Effector memory CD4-positive, alpha-beta T cell (primary cell): Measurements from ENCODE around the gene CDKN2B.

Experiments used
- DNase-seq, 3 donors: peaks; one replicate each; pipeline ENCODE4 v3.0.0-alpha.2; 2020
- H3K27ac ChIP-seq: 2 replicates; pipeline ENCODE4 v1.7.0; 2013; ENCODE audit warnings: mild to moderate bottlenecking, low read length, moderate library complexity; ENCODE audit not compliant: insufficient read depth, poor library complexity, severe bottlenecking
- H3K27me3 ChIP-seq: replicated peaks from 2 replicates; pipeline ENCODE4 v1.7.0; 2013; ENCODE audit warnings: mild to moderate bottlenecking, low read length; ENCODE audit not compliant: insufficient read depth, control insufficient read depth, poor library complexity, severe bottlenecking
- H3K36me3 ChIP-seq: 2 replicates; pipeline ENCODE4 v1.7.0; 2013; ENCODE audit warnings: mild to moderate bottlenecking, low read length, moderate library complexity; ENCODE audit not compliant: control insufficient read depth, insufficient read depth
- H3K4me1 ChIP-seq: 2 replicates; pipeline ENCODE4 v1.7.0; 2013; ENCODE audit warnings: low read length, mild to moderate bottlenecking; ENCODE audit not compliant: control insufficient read depth, insufficient read depth, poor library complexity, severe bottlenecking
- H3K4me3 ChIP-seq: 2 replicates; pipeline ENCODE4 v1.7.0; 2013; ENCODE audit warnings: low read length, low read depth, mild to moderate bottlenecking; ENCODE audit not compliant: insufficient read depth, poor library complexity, severe bottlenecking
- H3K9me3 ChIP-seq: 2 replicates; pipeline ENCODE4 v1.7.0; 2013; ENCODE audit warnings: mild to moderate bottlenecking, low read length, moderate library complexity; ENCODE audit not compliant: control insufficient read depth

Gene CDKN2B

GRCh38 chr9:22047596-22047995, 38.5 kb upstream of the CDKN2B start:
- Histone ChIP-seq H3K27me3 (no peaks in the 10 kb centered on the region), H3K4me3 (no peak overlapping the region), H3K36me3 (no peaks in the 10 kb centered on the region), H3K27ac (no peak overlapping the region), H3K4me1 (peaks cover 9% of the 10 kb centered on the region), H3K9me3 (no peaks in the 10 kb centered on the region)
- DNase-seq, result no peak

DNA sequence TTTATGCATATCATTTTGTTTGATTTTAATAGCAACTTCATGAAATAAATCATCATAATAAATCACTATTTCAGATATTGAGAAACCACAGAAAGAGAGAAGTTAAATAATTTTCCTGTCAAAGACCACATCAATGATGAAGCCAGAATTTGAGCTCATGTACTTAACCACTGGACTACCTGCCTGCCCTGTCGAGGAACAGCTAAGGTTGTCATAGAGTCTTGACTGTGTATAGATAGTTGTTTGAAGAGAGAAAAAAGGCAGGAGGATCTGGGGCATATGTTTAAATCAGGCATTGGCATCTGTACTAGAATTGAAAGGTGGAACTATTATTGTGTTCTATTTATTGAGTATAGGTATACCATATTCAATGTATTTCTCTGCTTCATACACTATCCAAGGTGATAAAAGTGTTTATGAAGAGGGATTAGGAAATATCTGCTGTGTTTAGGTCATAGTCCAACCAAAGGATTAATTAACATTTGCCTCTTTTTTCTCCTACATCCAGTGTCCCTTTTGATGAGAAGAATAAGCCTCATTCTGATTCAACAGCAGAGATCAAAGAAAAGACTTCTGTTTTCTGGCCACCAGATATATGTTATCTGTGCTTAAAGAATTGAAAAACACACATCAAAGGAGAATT, 37.3 kb upstream of the CDKN2B start:
- Histone ChIP-seq H3K36me3 (no peaks in the 10 kb centered on the region), H3K27ac (no peak overlapping the region), H3K4me1 (peaks cover 11% of the 10 kb centered on the region), H3K27me3 (no peaks in the 10 kb centered on the region), H3K4me3 (no peak overlapping the region), H3K9me3 (no peaks in the 10 kb centered on the region)
- no peak for DNase-seq

DNA sequence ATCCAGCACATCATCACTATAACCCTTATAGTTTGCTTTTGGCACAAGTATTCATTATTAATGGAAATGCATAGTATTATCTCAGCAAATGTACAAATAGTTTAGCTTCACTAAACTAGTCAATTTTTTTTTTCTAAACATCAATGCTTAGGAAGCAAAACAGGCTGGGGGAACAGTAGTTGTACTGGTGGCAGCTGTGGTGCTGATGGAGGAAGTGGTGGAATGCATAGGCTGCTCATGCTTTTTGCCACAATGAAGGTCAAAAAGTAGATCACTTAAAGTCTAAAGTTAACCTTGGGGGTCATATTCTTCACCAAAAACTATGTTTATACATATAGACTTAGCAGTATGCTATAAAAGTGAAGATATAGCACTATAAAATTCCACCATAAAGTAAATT, 36.3 kb upstream of the CDKN2B start:
- DNase-seq, result no peak
- H3K27ac ChIP-seq, result no peak overlapping the region
- H3K4me1 ChIP-seq, result peaks cover 11% of the 10 kb centered on the region
- no peak overlapping the region for H3K4me3 ChIP-seq
- no peaks in the 10 kb centered on the region for H3K27me3 ChIP-seq
- H3K9me3 ChIP-seq, result no peaks in the 10 kb centered on the region
- H3K36me3 ChIP-seq, result no peaks in the 10 kb centered on the region

GRCh38 chr9:22044583-22044982, 35.5 kb upstream of the CDKN2B start:
- Histone ChIP-seq H3K9me3 (no peaks in the 10 kb centered on the region), H3K27ac (no peak overlapping the region), H3K27me3 (no peaks in the 10 kb centered on the region), H3K4me1 (peaks cover 11% of the 10 kb centered on the region), H3K36me3 (no peaks in the 10 kb centered on the region), H3K4me3 (no peak overlapping the region)
- no peak for DNase-seq

GRCh38 chr9:22043928-22044327, 34.8 kb upstream of the CDKN2B start:
- H3K4me3 ChIP-seq, result no peak overlapping the region
- no peaks in the 10 kb centered on the region for H3K27me3 ChIP-seq
- no peak overlapping the region for H3K27ac ChIP-seq
- no peak for DNase-seq
- peaks cover 11% of the 10 kb centered on the region for H3K4me1 ChIP-seq
- no peaks in the 10 kb centered on the region for H3K36me3 ChIP-seq
- no peaks in the 10 kb centered on the region for H3K9me3 ChIP-seq

DNA sequence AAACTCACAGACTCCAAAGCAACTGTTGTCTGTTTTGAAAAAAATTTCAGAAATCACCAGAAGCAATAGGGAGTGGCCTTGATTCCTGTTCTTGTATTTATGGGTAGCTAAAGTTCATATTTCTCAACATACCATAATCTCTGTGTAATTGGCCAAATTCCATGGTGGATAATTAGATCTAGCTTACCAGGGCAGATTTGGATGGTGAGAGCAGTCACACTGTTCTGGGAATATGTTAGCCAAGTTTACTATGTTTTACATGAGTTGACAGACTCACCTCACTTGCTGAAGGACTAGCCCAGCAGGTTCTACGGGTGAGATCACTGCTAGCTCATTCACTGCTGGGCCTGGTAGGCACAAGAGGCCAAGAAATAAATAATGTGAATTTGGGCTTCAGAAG, 32.7 kb upstream of the CDKN2B start:
- no peak for DNase-seq
- no peak overlapping the region for H3K27ac ChIP-seq
- H3K4me3 ChIP-seq, result no peak overlapping the region
- H3K36me3 ChIP-seq, result no peaks in the 10 kb centered on the region
- H3K9me3 ChIP-seq, result no peaks in the 10 kb centered on the region
- H3K4me1 ChIP-seq, result peaks cover 11% of the 10 kb centered on the region
- no peaks in the 10 kb centered on the region for H3K27me3 ChIP-seq

GRCh38 chr9:22041344-22041743, 32.2 kb upstream of the CDKN2B start:
- Histone ChIP-seq H3K27me3 (no peaks in the 10 kb centered on the region), H3K27ac (no peak overlapping the region), H3K4me1 (peaks cover 7% of the 10 kb centered on the region), H3K9me3 (no peaks in the 10 kb centered on the region), H3K4me3 (no peak overlapping the region), H3K36me3 (no peaks in the 10 kb centered on the region)
- no peak for DNase-seq

DNA sequence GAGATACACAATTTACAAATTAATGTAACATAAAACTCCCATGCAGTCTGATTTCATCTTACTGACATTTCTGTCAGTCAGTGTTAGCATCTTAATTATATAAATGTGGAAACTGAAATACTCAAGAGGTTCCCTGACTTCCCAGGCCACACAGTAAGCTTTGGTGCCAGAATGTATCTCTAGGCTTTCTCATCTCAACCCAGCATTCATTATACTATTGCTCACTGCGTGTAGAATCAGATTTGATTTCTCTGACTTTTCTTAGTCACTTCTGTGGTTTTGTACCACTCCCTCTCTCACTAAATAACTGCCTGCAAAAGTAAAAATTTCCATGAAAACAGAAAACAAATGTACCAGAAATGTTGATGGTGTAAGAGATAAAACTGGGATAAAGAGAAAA, 31.7 kb upstream of the CDKN2B start:
- no peaks in the 10 kb centered on the region for H3K27me3 ChIP-seq
- H3K4me1 ChIP-seq, result peaks cover 7% of the 10 kb centered on the region
- H3K27ac ChIP-seq, result no peak overlapping the region
- no peaks in the 10 kb centered on the region for H3K9me3 ChIP-seq
- no peak overlapping the region for H3K4me3 ChIP-seq
- DNase-seq, result no peak
- H3K36me3 ChIP-seq, result no peaks in the 10 kb centered on the region

- no peak for DNase-seq
- Histone ChIP-seq H3K36me3 (no peaks in the 10 kb centered on the region), H3K27ac (no peak overlapping the region), H3K4me3 (no peak overlapping the region), H3K4me1 (peaks cover 7% of the 10 kb centered on the region), H3K9me3 (no peaks in the 10 kb centered on the region), H3K27me3 (no peaks in the 10 kb centered on the region)
Observed at GRCh38 chr9:22039258-22039657, 30.2 kb upstream of the CDKN2B start.

- no peak for DNase-seq
- Histone ChIP-seq H3K4me1 (peaks cover 7% of the 10 kb centered on the region), H3K4me3 (no peak overlapping the region)
Observed at GRCh38 chr9:22037954-22038690, 29.0 kb upstream of the CDKN2B start.

More at GRCh38 chr9:22037954-22038690, 29.0 kb upstream of the CDKN2B start:
- Histone ChIP-seq H3K9me3 (no peaks in the 10 kb centered on the region), H3K27me3 (no peaks in the 10 kb centered on the region), H3K36me3 (no peaks in the 10 kb centered on the region), H3K27ac (no peak overlapping the region)
